Hypothalamus (tissue), 51 donors: ENCODE data around the gene IL22RA1.

ENCODE experiments used
- DNase-seq, 51 donors: peaks; one replicate each; lab custom pipeline; 2025; lab: John Stamatoyannopoulos, UW

IL22RA1 gene, protein sequence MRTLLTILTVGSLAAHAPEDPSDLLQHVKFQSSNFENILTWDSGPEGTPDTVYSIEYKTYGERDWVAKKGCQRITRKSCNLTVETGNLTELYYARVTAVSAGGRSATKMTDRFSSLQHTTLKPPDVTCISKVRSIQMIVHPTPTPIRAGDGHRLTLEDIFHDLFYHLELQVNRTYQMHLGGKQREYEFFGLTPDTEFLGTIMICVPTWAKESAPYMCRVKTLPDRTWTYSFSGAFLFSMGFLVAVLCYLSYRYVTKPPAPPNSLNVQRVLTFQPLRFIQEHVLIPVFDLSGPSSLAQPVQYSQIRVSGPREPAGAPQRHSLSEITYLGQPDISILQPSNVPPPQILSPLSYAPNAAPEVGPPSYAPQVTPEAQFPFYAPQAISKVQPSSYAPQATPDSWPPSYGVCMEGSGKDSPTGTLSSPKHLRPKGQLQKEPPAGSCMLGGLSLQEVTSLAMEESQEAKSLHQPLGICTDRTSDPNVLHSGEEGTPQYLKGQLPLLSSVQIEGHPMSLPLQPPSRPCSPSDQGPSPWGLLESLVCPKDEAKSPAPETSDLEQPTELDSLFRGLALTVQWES

DNA sequence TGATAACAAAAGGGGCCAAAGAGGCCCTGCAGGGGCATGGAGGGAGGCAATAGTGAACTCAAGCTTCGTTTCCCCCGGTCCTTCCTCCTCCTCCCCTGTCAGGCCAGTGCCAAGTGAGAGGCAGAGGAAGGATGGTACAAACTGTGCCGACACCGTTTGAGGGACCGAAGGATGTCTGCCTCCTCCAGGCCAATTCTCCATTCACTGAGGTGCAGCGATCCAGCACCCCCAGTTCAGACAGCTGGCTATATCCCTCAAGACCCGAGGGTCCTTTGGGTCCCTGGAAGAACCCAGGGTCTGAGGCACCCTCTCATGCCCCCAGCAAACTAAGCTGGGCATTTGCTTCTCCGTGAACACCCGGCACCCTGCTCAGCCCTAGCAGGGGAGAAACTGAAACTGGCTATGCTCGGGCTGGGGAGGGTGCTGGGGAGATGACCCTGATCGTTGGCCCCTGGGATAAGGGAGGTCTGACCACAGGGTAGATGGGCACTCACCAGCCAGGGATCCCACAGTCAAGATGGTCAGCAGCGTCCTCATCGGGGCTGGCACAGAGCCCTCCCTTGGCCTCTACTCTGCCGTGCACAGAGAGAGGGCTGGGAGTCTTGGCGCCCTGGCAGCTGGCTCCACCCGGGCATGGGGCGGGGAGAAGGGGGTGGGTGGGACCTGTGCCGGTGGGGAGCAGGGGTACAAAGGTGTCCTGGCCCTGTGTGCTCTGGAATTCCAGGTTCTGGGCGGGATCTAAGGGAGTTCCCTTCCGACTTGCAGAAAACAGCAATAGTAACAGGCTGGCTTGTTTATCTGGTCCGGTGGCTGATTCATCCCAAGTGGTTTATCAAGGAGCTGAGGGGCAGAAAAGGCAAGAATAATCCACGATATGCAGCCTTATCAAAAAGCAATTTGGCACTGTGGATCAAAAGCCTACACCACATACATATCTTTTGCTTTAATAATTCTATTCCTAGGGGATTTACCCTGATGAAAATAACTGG lies at the start of gene IL22RA1:
TSS of gene IL22RA1 (minus strand) at position 595 of the 989 bp plus-strand sequence. CDS start at position 537, 58 bp downstream.
- DNase-seq: no peak

DNA sequence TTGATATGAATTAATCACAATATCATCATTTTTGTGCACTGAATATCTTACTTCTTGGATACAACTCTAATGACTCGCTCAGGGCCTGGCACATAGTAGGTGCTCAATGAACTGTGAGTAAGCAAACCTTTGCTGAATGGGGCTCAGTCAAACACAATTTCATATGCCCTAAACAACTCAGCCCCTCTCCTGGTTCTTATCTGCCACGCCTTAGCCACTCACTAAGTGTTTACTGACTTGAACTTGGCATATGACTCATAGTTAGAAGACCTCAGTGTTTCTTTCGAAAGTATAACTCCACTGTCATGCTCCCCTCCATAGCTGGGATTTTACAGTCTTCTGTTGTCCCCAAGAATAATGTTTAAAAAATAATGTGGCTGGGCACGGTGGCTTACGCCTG lies 48.9 kb upstream of the IL22RA1 start:
- no peak for DNase-seq

DNA sequence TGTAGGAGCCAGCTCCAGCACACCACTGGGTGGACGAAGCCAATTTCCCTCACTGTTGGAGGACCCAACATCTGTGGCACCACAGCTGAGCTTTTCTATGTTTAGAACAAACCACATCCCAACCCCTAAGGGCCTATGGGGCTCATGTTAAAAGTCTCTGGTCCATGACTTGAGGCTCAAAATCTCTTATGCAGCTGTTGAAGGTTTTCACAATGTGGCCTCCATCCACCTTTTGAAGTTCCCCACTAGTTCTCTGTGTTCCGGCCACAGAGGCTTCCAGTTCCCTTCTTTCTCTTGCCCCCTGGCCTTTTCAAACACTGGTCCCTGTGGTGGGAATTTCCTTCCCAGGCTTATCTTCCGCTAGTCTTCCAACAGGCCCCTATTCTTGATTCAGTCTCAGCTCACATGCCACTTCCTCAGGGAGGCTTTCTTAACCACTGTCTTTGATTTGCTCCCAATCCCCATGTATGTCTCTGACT lies 48.1 kb upstream of the IL22RA1 start:
- DNase-seq: no peak

DNA sequence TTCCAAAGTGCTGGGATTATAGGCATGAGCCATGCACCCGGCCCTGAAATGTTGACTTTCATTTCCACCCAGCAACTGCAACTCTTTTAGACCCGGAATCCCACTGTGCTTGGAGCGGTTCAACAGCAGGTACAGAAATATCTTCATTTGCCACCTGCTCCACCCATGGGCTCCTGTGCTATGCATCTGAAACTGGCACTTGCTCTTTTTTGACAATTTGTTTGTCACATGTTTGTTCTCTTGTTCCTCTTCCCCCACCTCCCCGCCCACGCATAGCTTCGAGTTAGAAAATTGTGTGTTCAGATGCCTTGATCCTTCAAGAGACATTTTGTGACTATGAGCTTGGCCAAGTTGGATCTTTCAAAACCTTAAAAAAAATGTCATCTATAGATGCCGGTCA lies 46.6 kb upstream of the IL22RA1 start:
- peak in 1 of 51 donors; percentile 15 for DNase-seq

DNA sequence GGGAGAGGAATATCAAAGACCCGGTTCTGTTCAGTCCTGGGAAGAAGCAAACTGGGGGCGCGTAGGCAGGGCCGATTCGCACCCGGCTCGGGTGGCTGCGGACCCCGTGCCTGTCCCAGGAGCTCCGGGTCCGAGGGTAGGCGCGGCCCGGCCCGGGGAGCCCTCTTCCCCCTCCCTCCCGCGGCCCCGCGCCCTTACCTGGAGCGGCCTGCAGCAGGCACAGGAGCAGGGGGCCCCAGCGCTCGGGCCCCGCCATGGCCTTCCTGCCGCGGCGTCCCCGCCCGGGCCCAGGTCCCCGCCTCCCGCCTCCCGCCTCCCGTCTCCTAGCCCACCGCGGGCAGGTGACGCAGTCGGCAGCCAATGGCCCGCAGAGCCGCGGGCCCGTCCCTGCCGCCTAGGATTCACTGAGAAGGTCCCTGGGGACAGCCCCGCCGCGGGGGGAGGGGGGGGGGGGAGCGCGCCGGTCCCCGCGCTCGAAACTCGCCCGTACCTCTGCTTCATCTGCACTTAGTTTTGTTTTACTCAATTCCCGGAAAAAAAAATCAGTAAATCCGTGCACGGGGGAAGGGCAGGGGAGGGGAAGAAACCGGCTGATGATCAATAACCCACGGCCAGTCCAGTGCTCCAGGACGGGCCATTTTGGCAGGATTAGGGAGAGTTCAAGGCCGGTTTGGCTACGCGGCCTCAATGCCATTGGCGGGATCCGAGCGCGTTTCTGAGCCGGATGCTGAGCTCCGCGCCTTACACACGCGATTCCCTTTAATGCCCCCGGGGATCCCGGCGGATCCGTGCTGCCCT lies 44.3 kb upstream of the IL22RA1 start, which contains the start of gene IFNLR1:
TSS of gene IFNLR1 (minus strand) at position 297 of the 798 bp plus-strand sequence. CDS start at position 256, 41 bp downstream.
- DNase-seq: peak in 35 of 51 donors; percentile 5 to 80 (median 44)

DNA sequence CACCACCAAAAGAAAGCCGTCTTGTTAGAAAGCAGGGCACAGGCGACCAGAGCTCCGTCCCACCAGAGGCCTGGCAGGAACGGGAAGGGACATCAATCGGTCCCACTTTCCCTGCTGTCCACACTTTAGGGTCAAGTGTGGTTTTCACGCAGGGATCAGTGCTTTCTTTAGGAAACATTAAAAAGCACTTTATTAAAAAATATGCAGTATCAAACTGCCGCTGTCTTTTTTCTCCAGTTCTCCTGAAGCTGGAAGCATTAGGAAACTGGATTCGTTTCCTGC lies 43.7 kb upstream of the IL22RA1 start:
- no peak for DNase-seq

DNA sequence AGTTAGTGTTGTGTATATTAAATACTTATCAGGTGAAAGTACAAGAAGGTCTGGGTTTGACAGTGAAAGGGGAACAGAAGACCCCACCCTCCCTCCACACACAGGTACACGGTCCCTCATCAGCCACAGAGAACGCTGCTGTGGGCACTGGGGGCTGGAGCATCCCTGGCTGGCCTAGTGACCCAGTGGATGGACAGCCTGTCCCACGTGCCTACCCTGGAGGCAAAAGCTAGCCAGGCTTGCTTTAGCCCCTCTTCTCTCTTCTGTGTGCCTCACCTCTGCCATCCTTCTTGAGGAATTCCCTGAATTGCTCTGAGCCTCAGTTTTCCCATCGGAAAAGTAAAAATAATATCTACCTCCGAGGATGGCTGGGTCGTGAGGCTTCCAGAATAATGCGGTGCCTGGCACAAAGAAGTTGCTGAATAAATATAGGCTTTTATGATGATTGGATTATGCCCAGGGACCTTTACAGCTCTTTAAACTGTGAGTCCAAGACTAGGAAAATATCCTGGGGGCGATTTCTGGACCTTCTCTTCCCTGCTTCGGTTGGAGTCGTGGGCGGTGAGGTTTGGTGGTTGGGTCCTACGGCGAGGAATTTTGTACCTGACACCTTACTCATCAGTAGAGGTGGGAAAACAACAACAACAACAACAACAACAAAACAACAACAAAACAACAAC lies 43.2 kb upstream of the IL22RA1 start:
- DNase-seq: no peak

DNA sequence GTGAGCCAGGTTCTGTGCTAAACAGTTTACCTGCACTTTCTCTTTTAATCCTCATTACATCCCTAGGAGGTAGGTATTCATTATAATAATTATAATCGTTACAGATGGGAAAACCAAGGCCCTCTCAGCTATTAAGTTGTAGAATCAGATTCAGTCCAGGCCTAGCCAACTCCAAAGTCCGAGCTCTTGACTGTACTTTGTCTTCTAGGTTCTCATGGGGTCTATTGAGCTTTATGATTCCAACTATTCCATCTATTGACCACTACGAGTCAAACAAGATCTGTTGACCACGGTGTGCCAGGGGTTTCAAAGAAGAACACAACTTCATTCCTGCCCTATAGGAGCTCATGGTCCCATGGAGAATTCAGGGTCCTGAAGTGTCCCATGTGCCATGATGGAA lies 42.1 kb upstream of the IL22RA1 start:
- no peak for DNase-seq

DNA sequence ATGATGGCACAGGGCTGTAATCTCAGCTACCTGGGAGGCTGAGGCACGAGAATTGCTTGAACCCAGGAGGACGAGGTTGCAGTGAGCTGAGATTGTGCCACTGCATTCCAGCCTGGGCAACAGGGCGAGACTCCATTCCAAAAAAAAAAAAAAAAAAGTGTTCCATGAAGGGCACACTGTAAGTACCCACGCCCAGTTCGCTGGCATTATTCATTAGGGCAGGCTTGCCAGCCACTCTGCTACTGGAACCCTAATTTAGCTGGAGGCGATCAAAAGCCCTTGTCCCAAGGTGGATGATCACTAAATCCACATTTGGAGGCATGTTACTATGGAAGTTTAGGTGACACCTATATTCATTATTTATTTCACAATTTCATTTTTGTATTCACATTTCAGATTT lies 39.1 kb upstream of the IL22RA1 start:
- DNase-seq: no peak

DNA sequence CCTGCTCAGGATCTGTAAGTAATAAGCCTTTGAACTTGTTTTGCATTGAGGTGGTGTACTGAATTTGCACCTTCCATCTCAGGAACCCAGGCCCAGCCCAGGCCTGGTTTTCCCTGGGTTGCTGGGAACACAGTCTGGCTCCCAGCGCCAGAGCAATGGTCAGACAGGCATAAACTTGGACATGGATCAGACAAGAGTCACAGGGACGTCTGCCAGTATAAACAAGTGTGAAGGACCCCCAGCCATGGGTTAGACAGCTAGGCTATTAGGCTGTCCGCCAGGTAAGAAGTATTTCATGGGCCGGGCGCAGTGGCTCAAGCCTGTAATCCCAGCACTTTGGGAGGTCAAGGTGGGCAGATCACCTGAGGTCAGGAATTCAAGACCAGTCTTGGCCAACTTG lies 38.7 kb upstream of the IL22RA1 start:
- no peak for DNase-seq

DNA sequence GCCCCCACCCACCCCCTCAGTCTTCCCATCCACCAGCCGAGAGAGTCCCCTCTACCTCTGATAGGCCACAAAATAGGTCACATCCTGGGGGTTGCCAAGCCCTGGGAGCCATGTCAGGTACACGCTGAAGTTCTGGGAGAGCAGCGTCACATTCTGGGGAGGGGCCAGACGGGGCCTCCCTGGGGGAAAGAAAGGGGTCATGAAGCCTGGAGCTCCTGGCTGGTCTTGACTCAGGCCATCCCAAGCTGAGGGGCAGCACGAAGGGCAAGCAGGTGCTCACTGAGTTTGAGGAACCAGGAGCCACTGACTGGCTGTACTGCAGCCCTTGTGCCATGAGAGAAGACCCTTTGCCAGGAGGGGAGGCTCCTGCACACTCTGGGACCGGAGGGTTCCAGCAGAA lies 37.7 kb upstream of the IL22RA1 start:
- no peak for DNase-seq

DNA sequence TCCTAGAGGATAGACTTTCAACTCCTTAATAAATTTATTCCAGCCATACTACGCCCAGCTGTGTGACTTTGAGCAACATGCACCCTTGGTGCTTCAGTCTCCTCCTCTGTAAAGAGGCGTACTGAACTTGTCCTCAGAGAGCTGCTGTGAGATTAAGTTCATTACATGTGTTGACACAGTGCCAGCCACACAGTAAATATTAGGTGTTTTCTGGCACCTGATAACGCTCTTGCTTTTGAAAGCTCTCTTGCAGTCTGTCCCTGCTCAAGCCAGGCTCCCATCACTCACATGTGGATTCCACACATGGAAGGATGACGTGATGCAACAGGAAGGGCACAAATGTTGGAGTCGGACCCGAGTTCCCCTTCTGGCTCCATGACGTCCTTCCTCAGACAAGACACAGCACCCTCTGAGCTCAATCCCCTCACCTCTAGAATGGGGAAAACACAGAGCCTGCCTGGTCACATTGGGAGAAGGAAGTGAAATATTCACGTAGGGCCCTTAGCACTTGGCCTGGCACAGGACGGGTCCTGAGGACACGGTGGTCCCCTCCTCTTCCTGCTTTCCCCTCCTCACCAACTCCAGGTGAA lies 36.4 kb upstream of the IL22RA1 start:
- no peak for DNase-seq

DNA sequence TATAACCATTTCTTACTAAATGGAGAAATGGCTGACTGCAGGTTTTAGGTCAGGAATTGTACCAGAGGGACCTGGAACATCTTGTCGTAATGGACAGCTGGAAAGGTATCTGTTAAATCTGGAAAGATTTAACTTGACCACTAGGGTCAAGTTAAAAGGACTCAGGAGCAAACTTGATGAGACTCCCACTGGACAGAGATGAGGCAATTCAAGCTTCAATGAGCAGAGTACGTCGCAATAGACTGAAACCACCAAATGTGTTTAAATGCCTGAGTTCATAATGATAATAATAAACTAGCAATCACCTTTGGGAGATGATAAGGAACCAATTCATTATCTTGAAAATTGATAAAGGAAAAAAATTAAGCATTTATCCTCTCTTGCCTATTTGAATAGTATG lies 35.5 kb upstream of the IL22RA1 start:
- DNase-seq: no peak

DNA sequence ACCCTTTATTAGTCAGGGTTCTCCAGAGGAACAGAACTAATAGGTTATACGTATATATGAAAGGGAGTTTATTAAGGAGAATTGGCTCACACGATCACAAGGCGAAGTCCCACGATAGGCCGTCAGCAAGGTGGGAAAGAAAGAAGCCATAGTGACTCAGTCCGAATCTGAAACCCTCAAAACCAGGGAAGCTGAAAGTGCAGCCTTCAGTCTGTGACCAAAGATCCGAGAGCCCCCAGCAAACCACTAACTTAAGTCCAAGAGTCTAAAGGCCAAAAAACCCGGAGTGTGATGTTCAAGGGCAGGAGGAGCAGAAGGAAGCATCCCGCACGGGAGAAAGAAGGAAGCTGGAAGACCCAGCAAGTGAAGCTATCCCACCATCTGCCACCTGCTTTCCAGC lies 34.2 kb upstream of the IL22RA1 start:
- no peak for DNase-seq

DNA sequence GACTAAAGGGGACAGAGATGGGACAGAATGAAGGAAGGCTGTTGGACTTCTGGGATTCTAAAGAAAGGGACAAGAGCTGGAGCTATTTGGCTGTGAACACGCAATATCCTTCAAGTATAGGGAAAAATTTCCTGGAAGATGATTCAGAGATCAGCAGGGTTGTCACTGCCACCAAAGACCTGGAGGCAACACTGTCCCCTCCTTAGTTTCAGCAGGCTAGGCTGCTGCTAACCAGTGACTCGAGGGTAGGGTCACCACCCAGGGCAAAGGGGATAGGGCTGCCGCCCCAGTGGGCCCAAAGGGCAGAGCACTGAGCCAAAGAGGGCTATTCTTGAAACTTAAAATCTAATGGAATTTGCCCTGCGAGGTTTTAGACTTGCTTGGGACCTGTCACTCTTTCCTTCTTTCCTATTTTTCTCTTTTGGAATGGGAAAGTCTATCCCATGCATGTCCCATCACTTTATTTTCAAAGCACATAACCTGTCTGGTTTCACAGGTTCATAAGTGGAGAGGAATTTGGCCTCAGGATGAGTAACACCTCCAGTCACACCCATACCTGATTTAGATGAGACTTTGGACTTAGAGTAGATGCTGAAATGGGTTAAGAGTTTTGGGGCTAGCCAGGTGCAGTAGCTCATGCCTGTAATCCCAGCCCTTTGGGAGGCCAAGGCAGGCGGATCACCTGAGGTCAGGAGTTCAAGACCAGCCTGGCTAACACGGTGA lies 32.3 kb upstream of the IL22RA1 start:
- DNase-seq: no peak

DNA sequence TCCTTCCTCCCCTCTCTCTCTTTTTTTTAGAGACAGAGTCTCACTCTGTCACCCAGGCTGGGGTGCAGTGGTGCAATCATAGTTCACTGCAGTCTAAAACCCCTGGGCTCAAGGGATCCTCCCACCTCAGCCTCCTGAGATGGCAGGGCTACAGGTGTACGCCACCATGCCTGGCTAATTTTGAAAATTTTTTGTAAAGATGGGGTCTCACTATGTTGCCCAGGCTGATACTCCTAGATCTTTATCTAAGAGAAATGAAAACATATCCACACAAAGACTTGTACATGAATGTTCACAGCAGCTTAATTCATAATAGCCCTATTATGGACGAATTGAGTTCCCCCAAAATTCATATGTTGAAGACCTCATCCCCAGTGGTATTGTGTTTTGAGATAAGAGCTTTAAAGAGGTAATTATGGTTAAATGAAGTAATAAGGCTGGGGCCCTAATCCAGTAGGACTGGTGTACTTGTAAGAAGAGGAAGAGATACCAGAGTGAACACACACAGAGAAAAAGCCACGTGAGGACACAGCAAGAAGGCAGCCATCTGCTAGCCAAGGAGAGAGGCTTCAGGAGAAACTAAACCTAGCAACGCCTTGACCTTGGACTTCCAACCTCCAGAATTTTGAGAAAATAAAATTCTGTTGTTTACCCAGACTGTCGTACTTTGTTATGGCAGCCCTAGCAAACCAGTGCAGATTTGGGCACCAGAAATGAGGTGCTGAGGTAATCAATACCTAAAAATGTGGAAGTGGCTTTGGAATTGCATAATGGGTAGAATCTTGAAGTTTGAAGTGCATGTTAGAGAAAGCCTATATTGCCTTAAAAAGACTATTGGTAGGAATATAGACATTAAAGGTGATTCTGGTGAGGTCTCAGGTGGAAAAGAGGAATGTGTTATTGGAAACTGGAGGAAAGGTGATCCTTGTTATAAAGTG lies 31.0 kb upstream of the IL22RA1 start:
- DNase-seq: no peak

DNA sequence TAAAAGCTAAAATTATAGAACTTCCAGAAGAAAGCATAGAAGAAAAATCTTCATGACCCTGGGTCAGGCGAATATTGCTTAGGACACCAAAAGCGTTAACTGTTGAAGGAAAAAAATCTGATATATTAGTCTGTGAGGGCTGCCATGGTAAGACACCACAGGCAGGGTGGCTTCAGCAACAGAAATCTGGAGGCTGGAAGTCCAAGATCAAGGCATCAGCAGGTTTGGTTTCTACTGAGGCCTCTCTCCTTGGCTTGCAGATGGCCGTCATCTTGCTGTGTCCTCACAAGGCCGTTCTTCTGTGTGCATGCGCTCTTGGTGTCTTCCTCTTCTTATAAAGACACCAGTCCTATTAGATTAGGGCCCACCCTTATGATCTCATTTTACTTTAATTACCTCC lies 29.7 kb upstream of the IL22RA1 start:
- no peak for DNase-seq

DNA sequence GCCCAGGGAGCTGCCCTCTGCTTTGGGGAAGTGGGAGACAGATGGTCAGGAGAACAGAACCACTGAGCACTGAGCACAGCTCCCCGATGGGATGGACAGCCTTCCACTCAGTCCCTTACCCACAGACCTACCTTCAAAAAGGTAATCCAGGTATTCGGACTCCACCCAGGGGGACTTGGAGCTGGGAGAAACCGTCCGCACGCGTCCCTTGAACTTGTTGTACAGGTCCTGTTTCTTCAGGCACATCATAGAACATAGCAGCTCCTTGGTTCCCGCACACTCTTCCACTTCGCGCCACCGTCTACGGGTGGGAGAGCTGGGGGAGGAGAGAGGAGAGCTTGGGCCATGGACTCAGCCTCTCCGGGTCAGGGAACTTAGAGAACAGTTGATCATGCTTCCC lies 26.3 kb upstream of the IL22RA1 start:
- no peak for DNase-seq
